ENCODE results near the gene HSD17B12. TPM values are rescaled to one million over a fixed set of nuclear protein-coding genes. Genes with fewer than 3 reads are reported as not detected.

The HSD17B12 gene
- total and polyA plus RNA-seq, 2 experiments from 2014 or later = 128 to 168 TPM

DNA sequence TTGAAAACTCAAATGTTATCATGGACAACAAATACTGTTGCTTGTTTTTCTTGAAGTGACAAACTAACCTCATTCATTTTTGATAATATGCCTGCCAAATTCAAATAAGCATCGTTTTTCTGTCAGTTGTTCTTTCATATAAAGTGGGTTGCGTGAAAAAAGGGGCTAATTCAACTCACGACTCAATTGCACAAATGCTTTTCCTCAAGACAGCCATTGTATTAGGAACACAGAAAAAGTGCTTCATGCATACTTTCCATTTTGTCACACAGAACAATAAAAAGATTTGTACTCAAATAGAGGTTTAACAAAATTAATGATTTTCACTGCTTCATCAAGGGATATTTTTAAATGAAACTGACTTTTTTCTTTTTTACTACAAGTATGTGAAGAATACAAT, 105.5 kb downstream of the HSD17B12 start (continued):
- TF ChIP-seq, protein P1, sequence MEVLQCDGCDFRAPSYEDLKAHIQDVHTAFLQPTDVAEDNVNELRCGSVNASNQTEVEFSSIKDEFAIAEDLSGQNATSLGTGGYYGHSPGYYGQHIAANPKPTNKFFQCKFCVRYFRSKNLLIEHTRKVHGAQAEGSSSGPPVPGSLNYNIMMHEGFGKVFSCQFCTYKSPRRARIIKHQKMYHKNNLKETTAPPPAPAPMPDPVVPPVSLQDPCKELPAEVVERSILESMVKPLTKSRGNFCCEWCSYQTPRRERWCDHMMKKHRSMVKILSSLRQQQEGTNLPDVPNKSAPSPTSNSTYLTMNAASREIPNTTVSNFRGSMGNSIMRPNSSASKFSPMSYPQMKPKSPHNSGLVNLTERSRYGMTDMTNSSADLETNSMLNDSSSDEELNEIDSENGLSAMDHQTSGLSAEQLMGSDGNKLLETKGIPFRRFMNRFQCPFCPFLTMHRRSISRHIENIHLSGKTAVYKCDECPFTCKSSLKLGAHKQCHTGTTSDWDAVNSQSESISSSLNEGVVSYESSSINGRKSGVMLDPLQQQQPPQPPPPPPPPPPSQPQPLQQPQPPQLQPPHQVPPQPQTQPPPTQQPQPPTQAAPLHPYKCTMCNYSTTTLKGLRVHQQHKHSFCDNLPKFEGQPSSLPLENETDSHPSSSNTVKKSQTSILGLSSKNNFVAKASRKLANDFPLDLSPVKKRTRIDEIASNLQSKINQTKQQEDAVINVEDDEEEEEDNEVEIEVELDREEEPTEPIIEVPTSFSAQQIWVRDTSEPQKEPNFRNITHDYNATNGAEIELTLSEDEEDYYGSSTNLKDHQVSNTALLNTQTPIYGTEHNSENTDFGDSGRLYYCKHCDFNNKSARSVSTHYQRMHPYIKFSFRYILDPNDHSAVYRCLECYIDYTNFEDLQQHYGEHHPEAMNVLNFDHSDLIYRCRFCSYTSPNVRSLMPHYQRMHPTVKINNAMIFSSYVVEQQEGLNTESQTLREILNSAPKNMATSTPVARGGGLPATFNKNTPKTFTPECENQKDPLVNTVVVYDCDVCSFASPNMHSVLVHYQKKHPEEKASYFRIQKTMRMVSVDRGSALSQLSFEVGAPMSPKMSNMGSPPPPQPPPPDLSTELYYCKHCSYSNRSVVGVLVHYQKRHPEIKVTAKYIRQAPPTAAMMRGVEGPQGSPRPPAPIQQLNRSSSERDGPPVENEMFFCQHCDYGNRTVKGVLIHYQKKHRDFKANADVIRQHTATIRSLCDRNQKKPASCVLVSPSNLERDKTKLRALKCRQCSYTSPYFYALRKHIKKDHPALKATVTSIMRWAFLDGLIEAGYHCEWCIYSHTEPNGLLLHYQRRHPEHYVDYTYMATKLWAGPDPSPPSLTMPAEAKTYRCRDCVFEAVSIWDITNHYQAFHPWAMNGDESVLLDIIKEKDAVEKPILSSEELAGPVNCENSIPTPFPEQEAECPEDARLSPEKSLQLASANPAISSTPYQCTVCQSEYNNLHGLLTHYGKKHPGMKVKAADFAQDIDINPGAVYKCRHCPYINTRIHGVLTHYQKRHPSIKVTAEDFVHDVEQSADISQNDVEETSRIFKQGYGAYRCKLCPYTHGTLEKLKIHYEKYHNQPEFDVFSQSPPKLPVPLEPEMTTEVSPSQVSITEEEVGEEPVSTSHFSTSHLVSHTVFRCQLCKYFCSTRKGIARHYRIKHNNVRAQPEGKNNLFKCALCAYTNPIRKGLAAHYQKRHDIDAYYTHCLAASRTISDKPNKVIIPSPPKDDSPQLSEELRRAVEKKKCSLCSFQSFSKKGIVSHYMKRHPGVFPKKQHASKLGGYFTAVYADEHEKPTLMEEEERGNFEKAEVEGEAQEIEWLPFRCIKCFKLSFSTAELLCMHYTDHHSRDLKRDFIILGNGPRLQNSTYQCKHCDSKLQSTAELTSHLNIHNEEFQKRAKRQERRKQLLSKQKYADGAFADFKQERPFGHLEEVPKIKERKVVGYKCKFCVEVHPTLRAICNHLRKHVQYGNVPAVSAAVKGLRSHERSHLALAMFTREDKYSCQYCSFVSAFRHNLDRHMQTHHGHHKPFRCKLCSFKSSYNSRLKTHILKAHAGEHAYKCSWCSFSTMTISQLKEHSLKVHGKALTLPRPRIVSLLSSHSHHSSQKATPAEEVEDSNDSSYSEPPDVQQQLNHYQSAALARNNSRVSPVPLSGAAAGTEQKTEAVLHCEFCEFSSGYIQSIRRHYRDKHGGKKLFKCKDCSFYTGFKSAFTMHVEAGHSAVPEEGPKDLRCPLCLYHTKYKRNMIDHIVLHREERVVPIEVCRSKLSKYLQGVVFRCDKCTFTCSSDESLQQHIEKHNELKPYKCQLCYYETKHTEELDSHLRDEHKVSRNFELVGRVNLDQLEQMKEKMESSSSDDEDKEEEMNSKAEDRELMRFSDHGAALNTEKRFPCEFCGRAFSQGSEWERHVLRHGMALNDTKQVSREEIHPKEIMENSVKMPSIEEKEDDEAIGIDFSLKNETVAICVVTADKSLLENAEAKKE (CRISPR knock-in tag; IDR thresholded peaks at IDR 0.05) = no peak
- TF ChIP-seq ZNF114 (CRISPR knock-in tag; IDR thresholded peaks at IDR 0.05) (no peak), EZH2 (IDR thresholded peaks at IDR 0.05; ENCODE audit: low read depth, unreplicated experiment) (no peak), ZNF331 (CRISPR knock-in tag; IDR thresholded peaks at IDR 0.05; ENCODE audit: low read depth) (no peak)
- TF ChIP-seq, protein P2, sequence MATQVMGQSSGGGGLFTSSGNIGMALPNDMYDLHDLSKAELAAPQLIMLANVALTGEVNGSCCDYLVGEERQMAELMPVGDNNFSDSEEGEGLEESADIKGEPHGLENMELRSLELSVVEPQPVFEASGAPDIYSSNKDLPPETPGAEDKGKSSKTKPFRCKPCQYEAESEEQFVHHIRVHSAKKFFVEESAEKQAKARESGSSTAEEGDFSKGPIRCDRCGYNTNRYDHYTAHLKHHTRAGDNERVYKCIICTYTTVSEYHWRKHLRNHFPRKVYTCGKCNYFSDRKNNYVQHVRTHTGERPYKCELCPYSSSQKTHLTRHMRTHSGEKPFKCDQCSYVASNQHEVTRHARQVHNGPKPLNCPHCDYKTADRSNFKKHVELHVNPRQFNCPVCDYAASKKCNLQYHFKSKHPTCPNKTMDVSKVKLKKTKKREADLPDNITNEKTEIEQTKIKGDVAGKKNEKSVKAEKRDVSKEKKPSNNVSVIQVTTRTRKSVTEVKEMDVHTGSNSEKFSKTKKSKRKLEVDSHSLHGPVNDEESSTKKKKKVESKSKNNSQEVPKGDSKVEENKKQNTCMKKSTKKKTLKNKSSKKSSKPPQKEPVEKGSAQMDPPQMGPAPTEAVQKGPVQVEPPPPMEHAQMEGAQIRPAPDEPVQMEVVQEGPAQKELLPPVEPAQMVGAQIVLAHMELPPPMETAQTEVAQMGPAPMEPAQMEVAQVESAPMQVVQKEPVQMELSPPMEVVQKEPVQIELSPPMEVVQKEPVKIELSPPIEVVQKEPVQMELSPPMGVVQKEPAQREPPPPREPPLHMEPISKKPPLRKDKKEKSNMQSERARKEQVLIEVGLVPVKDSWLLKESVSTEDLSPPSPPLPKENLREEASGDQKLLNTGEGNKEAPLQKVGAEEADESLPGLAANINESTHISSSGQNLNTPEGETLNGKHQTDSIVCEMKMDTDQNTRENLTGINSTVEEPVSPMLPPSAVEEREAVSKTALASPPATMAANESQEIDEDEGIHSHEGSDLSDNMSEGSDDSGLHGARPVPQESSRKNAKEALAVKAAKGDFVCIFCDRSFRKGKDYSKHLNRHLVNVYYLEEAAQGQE (IDR thresholded peaks at IDR 0.05; ENCODE audit: unreplicated experiment) = no peak

DNA sequence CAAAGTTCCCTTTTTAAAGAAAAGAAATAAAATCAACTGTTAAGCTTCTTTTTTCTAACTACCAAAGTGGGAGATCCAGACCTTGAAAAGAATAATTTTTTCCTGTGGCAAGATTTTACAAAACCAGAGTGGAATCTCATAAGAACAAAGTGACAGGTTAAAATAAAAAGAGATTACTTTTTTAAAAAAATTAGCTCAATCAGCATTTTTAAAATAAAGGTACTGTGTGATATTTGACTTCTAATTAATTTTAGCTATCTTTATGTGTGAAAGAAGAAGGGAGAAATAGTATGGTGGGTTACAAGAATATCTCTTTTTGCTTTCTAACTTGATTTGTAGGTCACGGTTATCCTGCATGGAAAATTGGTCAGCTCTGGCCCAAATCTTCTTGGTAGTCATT, 107.3 kb downstream of the HSD17B12 start:
- no peaks in the 10 kb centered on the region; the same call in 1 of the 2 replicates for H3K36me3 ChIP-seq (ENCODE audit: insufficient read depth)
- H3K27ac ChIP-seq (ENCODE audit: low read depth) = no peak overlapping the region
- Mint-ChIP-seq H3K36me3 (ENCODE audit: low read depth) (peaks cover 19% of the 10 kb centered on the region), H3K27ac (no peak overlapping the region), H3K9me3 (peaks cover 15% of the 10 kb centered on the region), H3K27me3 (ENCODE audit: insufficient read depth, low read depth, poor library complexity) (no peaks in the 10 kb centered on the region), H3K4me3 (no peak overlapping the region), H3K4me1 (no peaks in the 10 kb centered on the region)
- H3K79me2 ChIP-seq (replicated peaks; ENCODE audit: insufficient read depth) = peaks cover 39% of the 10 kb centered on the region
- H3K9me2 ChIP-seq (ENCODE audit: insufficient read depth) = no peaks in the 10 kb centered on the region
- H3K4me2 ChIP-seq = no peak overlapping the region
- no peaks in the 10 kb centered on the region for H3F3A ChIP-seq (replicated peaks; ENCODE audit: low read depth)
- H3K4me3 ChIP-seq = no peak overlapping the region
- DNase-seq (ENCODE audit: low spot score) = no peak
- H3K4me1 ChIP-seq (ENCODE audit: insufficient read depth) = no peaks in the 10 kb centered on the region
- TF ChIP-seq POLR2AphosphoS5 (IDR thresholded peaks at IDR 0.05; ENCODE audit: low read depth) (no peak), EZH2phosphoT487 (IDR thresholded peaks at IDR 0.05; ENCODE audit: unreplicated experiment) (no peak), JUNB (IDR thresholded peaks at IDR 0.05; ENCODE audit: unreplicated experiment) (no peak), STAT1 (IDR thresholded peaks at IDR 0.05; ENCODE audit: unreplicated experiment) (no peak), NANOG (IDR thresholded peaks at IDR 0.05; ENCODE audit: borderline replicate concordance) (no peak)
- TF ChIP-seq, protein P3, sequence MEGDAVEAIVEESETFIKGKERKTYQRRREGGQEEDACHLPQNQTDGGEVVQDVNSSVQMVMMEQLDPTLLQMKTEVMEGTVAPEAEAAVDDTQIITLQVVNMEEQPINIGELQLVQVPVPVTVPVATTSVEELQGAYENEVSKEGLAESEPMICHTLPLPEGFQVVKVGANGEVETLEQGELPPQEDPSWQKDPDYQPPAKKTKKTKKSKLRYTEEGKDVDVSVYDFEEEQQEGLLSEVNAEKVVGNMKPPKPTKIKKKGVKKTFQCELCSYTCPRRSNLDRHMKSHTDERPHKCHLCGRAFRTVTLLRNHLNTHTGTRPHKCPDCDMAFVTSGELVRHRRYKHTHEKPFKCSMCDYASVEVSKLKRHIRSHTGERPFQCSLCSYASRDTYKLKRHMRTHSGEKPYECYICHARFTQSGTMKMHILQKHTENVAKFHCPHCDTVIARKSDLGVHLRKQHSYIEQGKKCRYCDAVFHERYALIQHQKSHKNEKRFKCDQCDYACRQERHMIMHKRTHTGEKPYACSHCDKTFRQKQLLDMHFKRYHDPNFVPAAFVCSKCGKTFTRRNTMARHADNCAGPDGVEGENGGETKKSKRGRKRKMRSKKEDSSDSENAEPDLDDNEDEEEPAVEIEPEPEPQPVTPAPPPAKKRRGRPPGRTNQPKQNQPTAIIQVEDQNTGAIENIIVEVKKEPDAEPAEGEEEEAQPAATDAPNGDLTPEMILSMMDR (conservative IDR thresholded peaks at IDR 0.05; ENCODE audit: low read depth in 2 of 2) = no peak
- TF ChIP-seq, protein P4, sequence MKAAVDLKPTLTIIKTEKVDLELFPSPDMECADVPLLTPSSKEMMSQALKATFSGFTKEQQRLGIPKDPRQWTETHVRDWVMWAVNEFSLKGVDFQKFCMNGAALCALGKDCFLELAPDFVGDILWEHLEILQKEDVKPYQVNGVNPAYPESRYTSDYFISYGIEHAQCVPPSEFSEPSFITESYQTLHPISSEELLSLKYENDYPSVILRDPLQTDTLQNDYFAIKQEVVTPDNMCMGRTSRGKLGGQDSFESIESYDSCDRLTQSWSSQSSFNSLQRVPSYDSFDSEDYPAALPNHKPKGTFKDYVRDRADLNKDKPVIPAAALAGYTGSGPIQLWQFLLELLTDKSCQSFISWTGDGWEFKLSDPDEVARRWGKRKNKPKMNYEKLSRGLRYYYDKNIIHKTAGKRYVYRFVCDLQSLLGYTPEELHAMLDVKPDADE (IDR thresholded peaks at IDR 0.05) = no peak
- no peak overlapping the region for H2AFZ ChIP-seq
- ATAC-seq = no peak
- H4K20me1 ChIP-seq (replicated peaks; ENCODE audit: insufficient read depth) = peaks cover 6% of the 10 kb centered on the region
- no peaks in the 10 kb centered on the region for H3K27me3 ChIP-seq (ENCODE audit: insufficient read depth)

Measured in GM23338 (cell line).